ENCODE measurements around the gene CHN1.

Gene CHN1

DNA sequence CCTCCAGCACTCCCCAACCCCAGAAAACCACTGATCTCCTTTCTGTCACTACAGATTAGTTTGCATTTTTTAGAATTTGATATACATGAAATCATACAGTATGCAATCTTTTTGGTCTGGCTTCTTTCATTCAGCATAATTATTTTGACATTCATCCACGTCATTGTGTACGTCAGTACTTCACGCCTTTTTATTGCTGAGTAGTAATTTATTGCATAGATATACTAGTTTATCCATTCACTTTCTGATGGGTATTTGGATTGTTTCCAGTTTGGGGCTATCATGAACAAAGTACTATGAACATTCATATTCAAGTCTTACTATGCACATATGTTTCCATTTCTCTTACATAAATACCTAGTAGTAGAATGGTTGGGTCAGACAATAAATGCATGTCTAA is 20.1 kb upstream of the CHN1 start:
- no peak overlapping the region for H3K4me3 ChIP-seq (ENCODE audit: low read depth, low read length)
- DNase-seq (ENCODE audit: low read depth) = no peak
- TF ChIP-seq CTCF (IDR thresholded peaks at IDR 0.05; ENCODE audit: low read depth, low read length, missing control alignments) = no peak

DNA sequence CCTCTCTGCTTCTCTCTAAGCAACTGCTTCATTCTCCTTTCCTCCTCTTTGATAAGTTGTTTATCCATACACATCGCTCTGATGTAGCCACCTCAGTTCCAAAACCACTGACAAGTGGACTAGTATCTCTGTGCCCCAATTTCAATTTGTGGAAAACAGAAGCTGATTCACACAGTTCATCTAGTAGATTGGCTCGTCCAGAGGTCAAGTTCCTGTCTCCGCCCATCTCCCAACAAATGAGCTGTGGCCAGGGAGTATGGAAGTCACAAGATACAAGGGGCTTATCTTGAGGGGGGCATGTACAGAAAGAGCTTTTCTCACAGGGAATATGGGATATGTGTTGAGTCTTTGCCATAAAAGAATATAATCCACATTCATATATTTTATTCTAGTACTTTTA is 17.7 kb upstream of the CHN1 start:
- no peak for DNase-seq (ENCODE audit: low read depth)
- no peak overlapping the region for H3K4me3 ChIP-seq (ENCODE audit: low read depth, low read length)
- no peak for TF ChIP-seq CTCF (IDR thresholded peaks at IDR 0.05; ENCODE audit: low read depth, low read length, missing control alignments)

- H3K4me3 ChIP-seq (ENCODE audit: low read depth, low read length) = no peak overlapping the region
- DNase-seq (ENCODE audit: low read depth) = no peak
- no peak for TF ChIP-seq CTCF (IDR thresholded peaks at IDR 0.05; ENCODE audit: low read depth, low read length, missing control alignments)
These were observed 14.6 kb upstream of the CHN1 start for GRCh38 chr2:175019566-175020327.

DNA sequence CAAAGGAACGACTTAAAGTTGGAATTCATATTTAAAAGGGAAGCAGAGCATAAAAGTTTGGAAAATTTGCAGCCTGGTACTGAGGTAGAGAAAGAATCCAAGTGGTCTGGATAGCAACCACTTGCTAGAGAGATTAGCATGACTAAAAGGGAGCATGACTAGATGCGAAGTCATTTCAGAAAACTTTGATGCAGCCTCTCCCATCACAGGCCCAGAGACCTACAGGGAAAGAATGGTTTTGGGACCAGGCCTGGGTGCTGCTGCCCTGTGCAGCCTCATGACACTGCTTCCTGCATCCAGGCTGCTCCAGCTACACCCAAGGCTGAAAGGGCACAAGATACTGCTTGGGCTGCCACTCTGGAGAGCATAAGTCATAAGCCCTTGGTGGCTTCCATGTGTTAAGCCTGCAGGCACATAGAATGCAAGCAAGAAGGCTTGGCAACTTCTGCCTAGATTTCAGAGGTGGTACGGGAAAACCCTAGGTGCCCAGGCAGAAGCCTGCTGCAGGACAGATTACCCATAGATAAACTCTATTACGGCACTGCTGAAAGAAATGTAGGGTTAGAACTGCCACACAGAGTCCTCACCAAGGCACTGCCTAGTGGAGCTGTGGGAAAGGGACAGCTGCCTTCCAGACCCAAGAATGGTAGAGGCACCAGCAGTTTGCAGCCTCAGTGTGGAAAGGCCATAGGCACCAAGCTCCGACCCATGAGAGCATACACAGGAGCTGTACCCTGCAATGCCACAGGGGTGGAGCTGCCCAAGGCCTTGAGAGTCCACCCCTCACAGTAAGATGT is 12.6 kb upstream of the CHN1 start:
- DNase-seq (ENCODE audit: low read depth) = no peak
- H3K4me3 ChIP-seq (ENCODE audit: low read depth, low read length) = no peak overlapping the region

DNA sequence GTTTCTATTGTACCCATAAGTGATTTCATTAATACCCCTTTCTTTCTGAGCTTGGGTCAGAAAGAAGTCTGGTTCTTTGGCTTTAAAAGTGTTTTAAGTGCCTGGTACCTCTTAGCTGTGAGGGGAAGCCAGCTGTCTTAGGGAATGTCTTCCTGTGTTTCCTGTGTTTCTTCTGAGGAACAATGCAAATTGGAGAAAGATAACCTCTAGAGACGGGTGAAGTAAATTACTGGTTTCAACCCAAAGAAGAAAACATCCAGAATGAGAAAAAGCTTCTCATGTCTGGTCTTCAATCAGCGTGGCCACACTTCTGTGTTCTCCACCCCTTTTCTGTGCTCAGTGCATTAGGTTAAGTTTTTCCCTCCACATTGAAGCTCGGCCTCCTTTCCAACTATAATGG is 10.2 kb upstream of the CHN1 start:
- no peak for TF ChIP-seq CTCF (IDR thresholded peaks at IDR 0.05; ENCODE audit: low read depth, low read length, missing control alignments)
- no peak overlapping the region for H3K4me3 ChIP-seq (ENCODE audit: low read depth, low read length)
- DNase-seq (ENCODE audit: low read depth) = no peak

More for the DNA sequence above, 12.6 kb upstream of the CHN1 start:
- TF ChIP-seq CTCF (IDR thresholded peaks at IDR 0.05; ENCODE audit: low read depth, low read length, missing control alignments) = no peak

- DNase-seq (ENCODE audit: low read depth) = no peak
- H3K4me3 ChIP-seq (ENCODE audit: low read depth, low read length) = no peak overlapping the region
- TF ChIP-seq CTCF (IDR thresholded peaks at IDR 0.05; ENCODE audit: low read depth, low read length, missing control alignments) = no peak
These were observed 7.3 kb upstream of the CHN1 start for GRCh38 chr2:175012516-175012915.
